Measurements from ENCODE around the gene SLC30A7.

DNA sequence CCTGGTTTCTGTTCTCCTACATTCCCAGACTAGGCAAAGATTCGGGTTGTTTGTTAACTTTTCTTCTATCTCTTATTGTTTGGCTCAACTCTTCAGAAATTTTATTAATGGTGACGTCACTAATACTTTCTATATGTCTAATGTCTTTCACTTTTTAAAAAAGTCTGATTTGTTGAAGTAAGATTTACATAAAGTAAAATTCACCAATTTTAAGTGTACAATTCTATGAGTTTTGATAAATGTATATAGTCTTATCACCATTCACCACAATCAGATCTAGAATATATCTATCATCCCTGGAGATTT is 29.0 kb upstream of the SLC30A7 start:
- TF ChIP-seq CTCF (IDR thresholded peaks at IDR 0.05) (no peak), POLR2A (IDR thresholded peaks at IDR 0.05) (no peak)
